HG03025 (cell line): ENCODE results near the gene MCMBP.
"Not testable (repeated sequence)": the region's sequence is repeated elsewhere in the genome, so short reads cannot be mapped to it uniquely, and the experiment has no call there.

Experiments used
- ATAC-seq: cut with Tn5 transposase; IDR thresholded peaks from one replicate; pipeline ENCODE4 v1.9.1; 2021; ENCODE audit warnings: mild to moderate bottlenecking, moderate library complexity; ENCODE audit not compliant: unreplicated experiment, low FRiP score

Gene MCMBP

DNA sequence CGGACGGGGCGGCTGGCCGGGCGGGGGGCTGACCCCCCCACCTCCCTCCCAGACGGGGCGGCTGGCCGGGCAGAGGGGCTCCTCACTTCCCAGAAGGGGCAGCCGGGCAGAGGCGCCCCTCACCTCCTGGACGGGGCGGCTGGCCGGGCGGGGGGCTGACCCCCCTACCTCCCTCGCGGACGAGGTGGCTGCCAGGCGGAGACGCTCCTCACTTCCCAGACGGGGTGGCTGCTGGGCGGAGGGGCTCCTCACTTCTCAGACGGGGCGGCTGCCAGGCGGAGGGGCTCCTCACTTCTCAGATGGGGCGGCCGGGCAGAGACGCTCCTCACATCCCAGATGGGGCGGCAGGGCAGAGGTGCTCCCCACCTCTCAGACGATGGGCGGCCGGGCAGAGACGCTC, 77.5 kb downstream of the MCMBP start:
- not testable (repeated sequence) for ATAC-seq

DNA sequence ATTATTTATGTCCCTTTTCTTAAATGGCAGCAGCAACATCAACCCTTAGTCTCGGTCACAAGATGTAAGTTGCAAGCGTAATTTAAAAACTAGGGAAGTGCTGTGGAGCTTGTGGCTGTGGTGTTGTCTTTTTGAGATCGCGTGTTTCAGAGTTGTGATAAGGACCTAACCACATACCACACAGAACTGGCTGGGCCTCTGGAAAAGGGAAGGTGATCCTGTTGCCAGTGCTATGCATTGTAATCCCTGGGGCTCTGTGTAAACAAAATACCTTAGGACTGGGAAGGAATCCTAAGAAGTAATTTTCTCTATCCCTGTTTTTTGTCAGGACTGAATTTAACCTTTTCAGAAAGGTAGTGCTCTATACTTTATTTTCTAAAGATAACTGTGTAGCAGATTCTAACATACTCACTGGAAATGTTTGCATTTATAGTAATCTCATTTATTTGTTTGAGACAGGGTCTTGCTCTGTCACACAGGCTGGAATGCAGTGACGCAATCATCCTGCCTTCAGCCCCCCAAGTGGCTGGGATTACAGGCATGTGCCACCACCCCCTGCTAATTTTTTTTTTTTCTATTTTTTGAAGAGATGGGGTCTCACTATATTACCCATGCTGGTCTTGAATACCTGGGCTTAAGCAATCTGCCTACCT, 86.4 kb downstream of the MCMBP start:
- ATAC-seq = no peak

DNA sequence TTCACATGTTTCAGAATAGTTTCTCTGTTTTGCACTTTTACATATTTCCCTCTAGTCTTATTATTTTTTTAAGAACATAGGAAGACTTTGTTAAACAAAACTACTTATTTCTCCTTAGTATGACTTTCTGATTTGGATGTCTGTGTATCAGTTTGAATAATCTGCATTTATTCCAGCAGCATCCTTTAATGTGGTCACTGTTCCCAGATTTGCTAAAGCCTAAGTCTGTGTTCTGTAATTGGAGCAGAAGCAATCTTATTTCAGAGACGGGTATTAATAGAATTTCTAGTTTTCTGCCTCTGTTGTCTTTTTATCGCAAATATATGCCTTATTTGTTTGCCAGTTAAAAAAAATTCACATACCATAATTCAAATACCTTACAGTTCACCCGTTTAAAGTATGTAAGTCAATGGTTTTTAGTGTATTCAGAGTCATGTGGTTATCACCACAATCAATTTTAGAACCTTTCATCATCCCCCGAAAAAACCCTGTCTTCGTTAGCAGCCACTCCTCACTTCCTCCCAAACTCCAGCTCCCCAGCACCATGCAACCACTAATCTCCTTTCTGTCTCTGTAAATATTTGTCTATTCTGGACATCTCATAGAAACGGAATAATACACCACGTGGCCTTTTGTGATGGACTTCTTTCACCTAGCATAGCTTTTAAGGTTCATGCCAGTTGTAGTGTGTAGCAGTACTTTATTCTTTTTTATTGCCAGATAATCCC, 88.1 kb downstream of the MCMBP start:
- ATAC-seq = no peak

DNA sequence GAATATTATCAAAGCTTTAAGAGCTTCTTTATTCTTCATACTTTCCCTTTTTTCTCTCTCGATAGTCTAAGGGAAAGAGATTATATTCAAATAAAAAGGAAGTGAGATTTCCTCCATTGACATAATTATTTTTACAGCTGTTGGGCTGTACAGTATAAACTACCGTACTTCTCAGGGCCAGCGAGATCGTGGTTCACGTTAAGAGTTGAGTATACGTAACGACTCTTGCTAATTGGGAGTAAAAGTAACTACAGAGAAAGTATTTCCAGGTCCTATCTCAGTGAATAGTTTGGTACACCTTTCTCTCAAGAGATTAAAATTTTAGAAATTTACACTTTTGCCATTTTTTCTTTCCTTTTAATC, 89.0 kb downstream of the MCMBP start:
- no peak for ATAC-seq

DNA sequence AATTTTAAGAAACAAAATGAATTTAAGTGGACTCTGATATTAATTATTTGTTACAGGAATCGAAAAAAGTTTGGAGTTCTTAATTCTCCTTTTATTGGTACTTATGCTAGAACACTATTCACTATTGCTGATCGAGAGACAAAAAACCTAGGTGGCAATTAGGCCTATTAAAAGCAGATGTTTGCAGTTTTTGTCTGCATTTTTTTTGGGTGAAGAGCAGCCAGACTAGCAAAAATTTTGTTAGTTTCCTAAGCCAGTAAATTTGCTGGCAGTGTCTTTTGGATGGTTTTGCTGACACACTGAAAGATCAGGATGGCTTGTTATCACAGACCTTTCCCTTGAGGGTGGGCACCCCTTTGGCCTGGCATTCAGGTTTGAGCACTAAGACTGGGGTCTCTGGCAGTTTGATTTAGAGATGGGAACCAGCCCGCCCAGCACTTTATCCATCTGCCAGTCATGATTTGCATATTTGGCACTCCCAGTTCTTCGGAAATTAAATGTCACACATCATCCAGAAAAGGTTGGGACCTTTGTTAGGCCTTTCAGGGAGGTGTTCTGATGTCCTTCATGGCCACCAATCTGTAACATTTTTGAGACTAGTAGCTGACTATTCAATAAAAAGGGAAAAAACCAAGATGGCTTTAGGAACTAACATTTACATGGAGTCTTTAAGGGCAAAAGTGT, 89.5 kb downstream of the MCMBP start:
- no peak for ATAC-seq

DNA sequence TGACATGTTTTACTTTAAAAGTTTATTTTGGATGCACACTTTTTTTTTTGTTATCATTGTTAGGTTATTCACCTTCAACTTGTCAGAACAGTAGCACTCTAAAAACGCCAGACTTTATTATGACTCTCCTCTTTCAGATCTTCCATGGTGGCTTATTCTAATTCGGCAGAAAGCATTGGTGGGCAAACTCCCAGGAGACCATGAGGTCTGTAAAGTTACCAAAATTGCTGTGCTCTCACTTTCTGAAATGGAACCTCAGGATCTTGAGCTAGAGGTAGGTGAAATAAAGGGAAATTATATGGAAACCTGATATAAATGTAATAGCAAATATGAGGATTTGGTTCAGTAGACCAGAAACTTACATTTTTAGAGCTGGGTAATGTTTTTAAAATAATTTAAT, 91.1 kb downstream of the MCMBP start:
- ATAC-seq = no peak

DNA sequence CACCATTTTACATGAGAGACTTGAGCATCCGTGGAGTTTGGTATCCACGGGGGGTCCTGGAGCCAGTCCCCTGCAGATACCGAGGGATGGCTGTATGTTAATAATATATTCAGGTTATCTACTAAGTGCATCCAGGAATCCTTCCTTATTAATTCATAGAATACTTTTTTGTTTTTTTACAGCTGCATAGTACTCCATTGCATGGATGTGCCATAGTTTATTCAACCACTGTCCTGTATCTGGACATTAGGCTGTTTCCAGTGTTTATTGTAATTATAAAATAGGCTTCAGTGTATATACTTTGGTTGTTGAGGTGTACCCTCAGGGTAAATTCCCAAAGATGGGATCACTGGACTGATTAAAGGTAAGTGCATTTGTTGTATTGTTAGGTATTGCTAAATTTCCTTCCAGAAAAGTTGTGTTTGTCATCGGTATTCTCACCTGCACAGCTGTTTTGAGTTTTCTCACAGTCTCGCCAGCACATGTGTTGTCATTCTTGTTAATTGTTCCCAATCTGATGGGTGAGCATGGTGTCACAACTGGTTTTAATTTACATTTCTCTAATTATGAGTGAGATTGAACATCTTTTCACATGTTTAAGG, 91.7 kb downstream of the MCMBP start:
- ATAC-seq = no peak
